Measurements from ENCODE around the gene CDH13.

The CDH13 gene

GRCh38 chr16:83771306-83771942 lies 1144.7 kb downstream of the CDH13 start:
- Histone ChIP-seq H4K20me1 (ENCODE audit: control insufficient read depth, insufficient read depth, low read depth, low read length) (no peaks in the 10 kb centered on the region), H3K36me3 (ENCODE audit: control insufficient read depth, low read length) (no peaks in the 10 kb centered on the region), H3K27me3 (ENCODE audit: control insufficient read depth, low read length) (no peaks in the 10 kb centered on the region), H3K9me2 (replicated peaks; ENCODE audit: control insufficient read depth, low read length) (no peaks in the 10 kb centered on the region), H3K9me3 (ENCODE audit: control insufficient read depth, insufficient read depth, low read length) (no peaks in the 10 kb centered on the region), H3K27ac (ENCODE audit: low read depth, low read length) (no peak overlapping the region), H3K4me1 (ENCODE audit: control insufficient read depth, low read length) (no peaks in the 10 kb centered on the region), H3K4me3 (ENCODE audit: low read length) (no peak overlapping the region), H3K4me2 (ENCODE audit: low read length) (no peak overlapping the region), H3F3A (ENCODE audit: control insufficient read depth, insufficient read depth) (no peaks in the 10 kb centered on the region), H3K79me2 (ENCODE audit: control insufficient read depth, low read length) (no peaks in the 10 kb centered on the region)
- no peak for TF ChIP-seq EZH2phosphoT487 (IDR thresholded peaks at IDR 0.05; ENCODE audit: borderline replicate concordance, low read length)

DNA sequence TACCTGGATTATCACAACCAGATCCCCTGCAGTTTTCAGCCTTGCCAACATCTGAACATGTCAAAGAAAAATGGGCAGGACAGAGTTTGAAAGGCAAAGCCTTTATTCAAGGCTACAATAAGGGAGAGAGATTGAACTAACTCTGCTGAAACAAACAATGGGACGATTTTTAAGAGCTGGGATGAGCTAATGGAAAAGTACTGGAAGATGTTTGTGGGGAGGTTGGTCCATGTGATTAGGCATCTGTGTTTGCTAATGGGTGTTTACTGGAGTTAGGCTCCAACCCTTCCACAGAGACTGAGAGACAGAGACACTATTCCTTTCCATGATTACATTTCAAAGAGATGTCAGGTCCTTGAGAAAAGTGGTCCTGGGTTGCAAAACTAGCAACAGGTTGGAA lies 1146.0 kb downstream of the CDH13 start:
- no peaks in the 10 kb centered on the region for H3K4me1 ChIP-seq (ENCODE audit: control insufficient read depth, low read length)

GRCh38 chr16:83774066-83774465 lies 1147.3 kb downstream of the CDH13 start:
- no peaks in the 10 kb centered on the region for H3K9me3 ChIP-seq (ENCODE audit: control insufficient read depth, insufficient read depth, low read length)
- no peaks in the 10 kb centered on the region for H4K20me1 ChIP-seq (ENCODE audit: control insufficient read depth, insufficient read depth, low read depth, low read length)
- H3K36me3 ChIP-seq (ENCODE audit: control insufficient read depth, low read length), result no peaks in the 10 kb centered on the region
- TF ChIP-seq EZH2phosphoT487 (IDR thresholded peaks at IDR 0.05; ENCODE audit: borderline replicate concordance, low read length), result no peak
- TF ChIP-seq, protein P1, sequence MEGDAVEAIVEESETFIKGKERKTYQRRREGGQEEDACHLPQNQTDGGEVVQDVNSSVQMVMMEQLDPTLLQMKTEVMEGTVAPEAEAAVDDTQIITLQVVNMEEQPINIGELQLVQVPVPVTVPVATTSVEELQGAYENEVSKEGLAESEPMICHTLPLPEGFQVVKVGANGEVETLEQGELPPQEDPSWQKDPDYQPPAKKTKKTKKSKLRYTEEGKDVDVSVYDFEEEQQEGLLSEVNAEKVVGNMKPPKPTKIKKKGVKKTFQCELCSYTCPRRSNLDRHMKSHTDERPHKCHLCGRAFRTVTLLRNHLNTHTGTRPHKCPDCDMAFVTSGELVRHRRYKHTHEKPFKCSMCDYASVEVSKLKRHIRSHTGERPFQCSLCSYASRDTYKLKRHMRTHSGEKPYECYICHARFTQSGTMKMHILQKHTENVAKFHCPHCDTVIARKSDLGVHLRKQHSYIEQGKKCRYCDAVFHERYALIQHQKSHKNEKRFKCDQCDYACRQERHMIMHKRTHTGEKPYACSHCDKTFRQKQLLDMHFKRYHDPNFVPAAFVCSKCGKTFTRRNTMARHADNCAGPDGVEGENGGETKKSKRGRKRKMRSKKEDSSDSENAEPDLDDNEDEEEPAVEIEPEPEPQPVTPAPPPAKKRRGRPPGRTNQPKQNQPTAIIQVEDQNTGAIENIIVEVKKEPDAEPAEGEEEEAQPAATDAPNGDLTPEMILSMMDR (IDR thresholded peaks at IDR 0.05; ENCODE audit: low read depth, low read length, poor library complexity, severe bottlenecking), result no peak
- no peaks in the 10 kb centered on the region for H3K27me3 ChIP-seq (ENCODE audit: control insufficient read depth, low read length)
- H3K4me1 ChIP-seq (ENCODE audit: control insufficient read depth, low read length), result no peaks in the 10 kb centered on the region
- no peaks in the 10 kb centered on the region for H3F3A ChIP-seq (ENCODE audit: control insufficient read depth, insufficient read depth)
- no peaks in the 10 kb centered on the region for H3K9me2 ChIP-seq (replicated peaks; ENCODE audit: control insufficient read depth, low read length)
- H3K4me2 ChIP-seq (ENCODE audit: low read length), result no peak overlapping the region
- H3K4me3 ChIP-seq (ENCODE audit: low read length), result no peak overlapping the region
- no peaks in the 10 kb centered on the region for H3K79me2 ChIP-seq (ENCODE audit: control insufficient read depth, low read length)
- H3K27ac ChIP-seq (ENCODE audit: low read depth, low read length), result no peak overlapping the region

More for the DNA sequence above, 1146.0 kb downstream of the CDH13 start:
- Histone ChIP-seq H3K4me3 (ENCODE audit: low read length) (no peak overlapping the region), H3K9me2 (replicated peaks; ENCODE audit: control insufficient read depth, low read length) (no peaks in the 10 kb centered on the region), H3K36me3 (ENCODE audit: control insufficient read depth, low read length) (no peaks in the 10 kb centered on the region), H3K79me2 (ENCODE audit: control insufficient read depth, low read length) (no peaks in the 10 kb centered on the region), H3K27me3 (ENCODE audit: control insufficient read depth, low read length) (no peaks in the 10 kb centered on the region), H3K27ac (ENCODE audit: low read depth, low read length) (no peak overlapping the region), H3F3A (ENCODE audit: control insufficient read depth, insufficient read depth) (no peaks in the 10 kb centered on the region), H4K20me1 (ENCODE audit: control insufficient read depth, insufficient read depth, low read depth, low read length) (no peaks in the 10 kb centered on the region), H3K9me3 (ENCODE audit: control insufficient read depth, insufficient read depth, low read length) (no peaks in the 10 kb centered on the region), H3K4me2 (ENCODE audit: low read length) (no peak overlapping the region)
- TF ChIP-seq, protein P1 (IDR thresholded peaks at IDR 0.05; ENCODE audit: low read depth, low read length, poor library complexity, severe bottlenecking), result no peak
- no peak for TF ChIP-seq EZH2phosphoT487 (IDR thresholded peaks at IDR 0.05; ENCODE audit: borderline replicate concordance, low read length)

DNA sequence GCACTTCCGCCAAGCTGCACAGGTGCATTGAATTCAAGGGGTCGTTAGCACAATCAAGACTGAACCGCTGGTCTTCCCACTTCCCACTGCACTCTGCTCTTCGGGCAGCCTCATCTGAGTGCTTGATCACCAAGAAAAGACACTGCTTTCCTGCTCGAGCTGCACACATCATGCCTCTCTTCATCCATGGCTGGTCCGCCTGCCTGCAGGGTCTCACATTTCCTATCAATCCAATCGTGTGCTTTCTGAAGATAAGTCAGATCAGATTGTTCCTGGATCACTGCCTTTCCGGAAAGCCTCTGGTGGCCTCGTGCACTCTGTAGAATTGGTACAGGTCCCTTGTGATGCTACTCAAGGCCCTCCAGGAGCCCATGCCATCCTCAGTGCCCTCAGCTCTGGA lies 1150.2 kb downstream of the CDH13 start:
- TF ChIP-seq, protein P1 (IDR thresholded peaks at IDR 0.05; ENCODE audit: low read depth, low read length, poor library complexity, severe bottlenecking), result no peak
- TF ChIP-seq EZH2phosphoT487 (IDR thresholded peaks at IDR 0.05; ENCODE audit: borderline replicate concordance, low read length), result no peak
- no peak overlapping the region for H3K4me2 ChIP-seq (ENCODE audit: low read length)
- no peaks in the 10 kb centered on the region for H3F3A ChIP-seq (ENCODE audit: control insufficient read depth, insufficient read depth)
- no peak overlapping the region for H3K4me3 ChIP-seq (ENCODE audit: low read length)
- no peaks in the 10 kb centered on the region for H3K27me3 ChIP-seq (ENCODE audit: control insufficient read depth, low read length)
- H4K20me1 ChIP-seq (ENCODE audit: control insufficient read depth, insufficient read depth, low read depth, low read length), result no peaks in the 10 kb centered on the region
- no peaks in the 10 kb centered on the region for H3K36me3 ChIP-seq (ENCODE audit: control insufficient read depth, low read length)
- no peaks in the 10 kb centered on the region for H3K79me2 ChIP-seq (ENCODE audit: control insufficient read depth, low read length)
- H3K4me1 ChIP-seq (ENCODE audit: control insufficient read depth, low read length), result no peaks in the 10 kb centered on the region
- H3K9me2 ChIP-seq (replicated peaks; ENCODE audit: control insufficient read depth, low read length), result no peaks in the 10 kb centered on the region
- H3K9me3 ChIP-seq (ENCODE audit: control insufficient read depth, insufficient read depth, low read length), result no peaks in the 10 kb centered on the region
- H3K27ac ChIP-seq (ENCODE audit: low read depth, low read length), result no peak overlapping the region

All from DOHH2 (cell line).